ENCODE results near the gene MDFIC. TPM values are rescaled to one million over a fixed set of nuclear protein-coding genes. Genes with fewer than 3 reads are reported as not detected.

Gene MDFIC
- total RNA-seq, 1 experiment from 2014 or later: 7.3 TPM

DNA sequence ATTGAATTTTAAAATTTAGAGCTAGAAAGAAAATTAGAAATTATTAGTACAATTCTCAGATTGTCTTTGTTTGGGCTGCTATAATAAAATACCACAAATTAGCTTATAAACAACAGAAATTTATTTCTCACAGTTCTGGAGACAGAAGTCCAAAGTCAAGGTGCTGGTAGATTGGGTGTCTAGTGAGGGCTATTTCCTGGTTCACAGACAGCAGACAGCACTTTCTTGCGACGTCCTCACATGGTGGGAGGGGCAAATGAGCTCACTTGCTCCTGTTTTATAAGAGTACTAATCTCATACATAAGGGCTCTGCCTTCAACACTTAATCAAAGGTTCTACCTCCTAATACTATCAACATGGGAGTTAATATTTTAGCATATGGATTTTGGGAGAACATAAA, 134.1 kb downstream of the MDFIC start:
- BruUV-seq (replicated peaks): no TSS peak
- TF ChIP-seq POLR2AphosphoS5 (IDR thresholded peaks at IDR 0.05; ENCODE audit: low read depth, low read length): no peak
- TF ChIP-seq TCF7L2 (IDR thresholded peaks at IDR 0.05; ENCODE audit: low read depth, low read length): no peak
- TF ChIP-seq SIN3A (IDR thresholded peaks at IDR 0.05; ENCODE audit: borderline replicate concordance, insufficient read depth, low read depth, low read length): no peak
- TF ChIP-seq, protein P1, sequence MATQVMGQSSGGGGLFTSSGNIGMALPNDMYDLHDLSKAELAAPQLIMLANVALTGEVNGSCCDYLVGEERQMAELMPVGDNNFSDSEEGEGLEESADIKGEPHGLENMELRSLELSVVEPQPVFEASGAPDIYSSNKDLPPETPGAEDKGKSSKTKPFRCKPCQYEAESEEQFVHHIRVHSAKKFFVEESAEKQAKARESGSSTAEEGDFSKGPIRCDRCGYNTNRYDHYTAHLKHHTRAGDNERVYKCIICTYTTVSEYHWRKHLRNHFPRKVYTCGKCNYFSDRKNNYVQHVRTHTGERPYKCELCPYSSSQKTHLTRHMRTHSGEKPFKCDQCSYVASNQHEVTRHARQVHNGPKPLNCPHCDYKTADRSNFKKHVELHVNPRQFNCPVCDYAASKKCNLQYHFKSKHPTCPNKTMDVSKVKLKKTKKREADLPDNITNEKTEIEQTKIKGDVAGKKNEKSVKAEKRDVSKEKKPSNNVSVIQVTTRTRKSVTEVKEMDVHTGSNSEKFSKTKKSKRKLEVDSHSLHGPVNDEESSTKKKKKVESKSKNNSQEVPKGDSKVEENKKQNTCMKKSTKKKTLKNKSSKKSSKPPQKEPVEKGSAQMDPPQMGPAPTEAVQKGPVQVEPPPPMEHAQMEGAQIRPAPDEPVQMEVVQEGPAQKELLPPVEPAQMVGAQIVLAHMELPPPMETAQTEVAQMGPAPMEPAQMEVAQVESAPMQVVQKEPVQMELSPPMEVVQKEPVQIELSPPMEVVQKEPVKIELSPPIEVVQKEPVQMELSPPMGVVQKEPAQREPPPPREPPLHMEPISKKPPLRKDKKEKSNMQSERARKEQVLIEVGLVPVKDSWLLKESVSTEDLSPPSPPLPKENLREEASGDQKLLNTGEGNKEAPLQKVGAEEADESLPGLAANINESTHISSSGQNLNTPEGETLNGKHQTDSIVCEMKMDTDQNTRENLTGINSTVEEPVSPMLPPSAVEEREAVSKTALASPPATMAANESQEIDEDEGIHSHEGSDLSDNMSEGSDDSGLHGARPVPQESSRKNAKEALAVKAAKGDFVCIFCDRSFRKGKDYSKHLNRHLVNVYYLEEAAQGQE (IDR thresholded peaks at IDR 0.05; ENCODE audit: insufficient read depth in 1 of 2, low read depth in 2 of 2, low read length in 1 of 2): no peak
- TF ChIP-seq CTCF (IDR thresholded peaks at IDR 0.05): no peak
- POLR2A ChIA-PET: no interaction called here
- CTCF ChIA-PET: no interaction called here
- intact Hi-C loops (cut with micrococcal nuclease; ENCODE audit: unreplicated experiment): no loop called here
- in situ Hi-C loops (cut with HindIII; ENCODE audit: low pct_unique_long_range_greater_than_20kb, low sequenced_read_pairs): no loop called here
- Histone ChIP-seq H3K4me1 (ENCODE audit: control insufficient read depth, insufficient read depth, low read length) (no peaks in the 10 kb centered on the region), H3K4me3 (ENCODE audit: low read depth in 2 of 2, low read length in 2 of 2) (no peak overlapping the region), H3K27ac (ENCODE audit: low read length) (no peak overlapping the region), H3K27me3 (ENCODE audit: control insufficient read depth, insufficient read depth, low read length) (no peaks in the 10 kb centered on the region), H3K36me3 (ENCODE audit: control insufficient read depth, insufficient read depth, low read length) (no peaks in the 10 kb centered on the region), H3K9me3 (ENCODE audit: control insufficient read depth, insufficient read depth, low read depth, low read length) (no peaks in the 10 kb centered on the region)
- no peak for DNase-seq (ENCODE audit: low read depth, low spot score)
- no peak for ATAC-seq

GRCh38 chr7:115058726-115059125, 136.8 kb downstream of the MDFIC start:
- ChIA-PET CTCF (no interaction called here), POLR2A (no interaction called here)
- Histone ChIP-seq H3K27me3 (ENCODE audit: control insufficient read depth, insufficient read depth, low read length) (no peaks in the 10 kb centered on the region), H3K9me3 (ENCODE audit: control insufficient read depth, insufficient read depth, low read depth, low read length) (no peaks in the 10 kb centered on the region), H3K27ac (ENCODE audit: low read length) (no peak overlapping the region), H3K4me3 (ENCODE audit: low read depth in 2 of 2, low read length in 2 of 2) (no peak overlapping the region), H3K36me3 (ENCODE audit: control insufficient read depth, insufficient read depth, low read length) (no peaks in the 10 kb centered on the region), H3K4me1 (ENCODE audit: control insufficient read depth, insufficient read depth, low read length) (no peaks in the 10 kb centered on the region)
- in situ Hi-C loops (cut with HindIII; ENCODE audit: low pct_unique_long_range_greater_than_20kb, low sequenced_read_pairs): no loop called here
- ATAC-seq: no peak
- TF ChIP-seq POLR2AphosphoS5 (IDR thresholded peaks at IDR 0.05; ENCODE audit: low read depth, low read length): no peak
- TF ChIP-seq SIN3A (IDR thresholded peaks at IDR 0.05; ENCODE audit: borderline replicate concordance, insufficient read depth, low read depth, low read length): no peak
- TF ChIP-seq, protein P1 (IDR thresholded peaks at IDR 0.05; ENCODE audit: insufficient read depth in 1 of 2, low read depth in 2 of 2, low read length in 1 of 2): no peak
- no peak for TF ChIP-seq TCF7L2 (IDR thresholded peaks at IDR 0.05; ENCODE audit: low read depth, low read length)
- TF ChIP-seq CTCF (IDR thresholded peaks at IDR 0.05): no peak
- intact Hi-C loops (cut with micrococcal nuclease; ENCODE audit: unreplicated experiment): no loop called here
- no peak for DNase-seq (ENCODE audit: low read depth, low spot score)
- no TSS peak for BruUV-seq (replicated peaks)
